ENCODE data around the gene WDR82.

GRCh38 chr3:52253314-52254304 lies 24.8 kb downstream of the WDR82 start:
- no peak for TF ChIP-seq CTCF (IDR thresholded peaks at IDR 0.05)
- TF ChIP-seq EZH2 (IDR thresholded peaks at IDR 0.05) = no peak
- no peak for TF ChIP-seq EZH2phosphoT487 (IDR thresholded peaks at IDR 0.05)

Measured in neural progenitor cell (in vitro differentiated cells).